GM10266 (cell line): ENCODE data around the gene NCK2.
A peak's percentile ranks its signal among the peaks of the same experiment; 100 is the strongest.

Experiments
- DNase-seq: peaks from one replicate; pipeline ENCODE4 v3.0.0; 2012; ENCODE audit errors: extremely low spot score
- TF ChIP-seq, protein P1 (sequence below): IDR thresholded peaks from 2 replicates; pipeline ENCODE4 v1.5.1; 2012; ENCODE audit warnings: mild to moderate bottlenecking, low read depth; ENCODE audit not compliant: control insufficient read depth, insufficient read depth; ENCODE audit errors: missing control alignments

Gene NCK2

DNA sequence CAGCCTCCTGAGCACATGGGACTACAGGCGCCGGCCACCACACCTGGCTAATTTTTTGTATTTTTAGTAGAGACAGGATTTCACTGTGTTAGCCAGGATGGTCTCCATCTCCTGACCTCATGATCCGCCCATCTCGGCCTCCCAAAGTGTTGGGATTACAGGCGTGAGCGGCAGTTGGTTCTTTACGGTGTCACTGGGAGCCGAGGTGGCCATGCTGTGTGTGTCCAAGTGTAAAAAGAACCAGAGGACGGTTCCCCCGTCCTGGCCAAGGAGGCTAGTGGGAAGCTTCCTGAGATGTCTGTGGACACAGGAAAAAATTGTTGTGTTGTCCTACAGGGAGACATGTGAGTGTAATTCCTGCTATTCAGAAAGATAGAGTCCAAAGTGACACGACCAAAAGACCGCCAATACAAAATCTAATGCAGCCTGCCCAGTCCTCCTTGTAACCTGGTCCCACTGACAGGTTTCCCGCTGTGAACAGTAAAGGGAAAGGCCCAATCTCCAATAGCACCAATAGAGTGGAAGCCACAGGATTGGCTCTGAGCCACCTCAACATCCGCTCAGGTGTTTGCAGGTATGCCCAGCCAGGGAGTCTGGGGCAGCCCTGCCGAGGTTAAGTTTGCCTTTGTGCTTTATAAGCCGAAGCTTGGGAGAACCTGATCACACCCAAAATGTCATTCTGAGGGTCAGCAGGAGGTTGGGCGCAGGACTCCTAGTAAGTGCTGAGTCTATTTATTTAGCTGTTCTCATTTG, 40.6 kb downstream of the NCK2 start:
- DNase-seq = no peak
- TF ChIP-seq, protein P1, sequence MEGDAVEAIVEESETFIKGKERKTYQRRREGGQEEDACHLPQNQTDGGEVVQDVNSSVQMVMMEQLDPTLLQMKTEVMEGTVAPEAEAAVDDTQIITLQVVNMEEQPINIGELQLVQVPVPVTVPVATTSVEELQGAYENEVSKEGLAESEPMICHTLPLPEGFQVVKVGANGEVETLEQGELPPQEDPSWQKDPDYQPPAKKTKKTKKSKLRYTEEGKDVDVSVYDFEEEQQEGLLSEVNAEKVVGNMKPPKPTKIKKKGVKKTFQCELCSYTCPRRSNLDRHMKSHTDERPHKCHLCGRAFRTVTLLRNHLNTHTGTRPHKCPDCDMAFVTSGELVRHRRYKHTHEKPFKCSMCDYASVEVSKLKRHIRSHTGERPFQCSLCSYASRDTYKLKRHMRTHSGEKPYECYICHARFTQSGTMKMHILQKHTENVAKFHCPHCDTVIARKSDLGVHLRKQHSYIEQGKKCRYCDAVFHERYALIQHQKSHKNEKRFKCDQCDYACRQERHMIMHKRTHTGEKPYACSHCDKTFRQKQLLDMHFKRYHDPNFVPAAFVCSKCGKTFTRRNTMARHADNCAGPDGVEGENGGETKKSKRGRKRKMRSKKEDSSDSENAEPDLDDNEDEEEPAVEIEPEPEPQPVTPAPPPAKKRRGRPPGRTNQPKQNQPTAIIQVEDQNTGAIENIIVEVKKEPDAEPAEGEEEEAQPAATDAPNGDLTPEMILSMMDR = no peak

DNA sequence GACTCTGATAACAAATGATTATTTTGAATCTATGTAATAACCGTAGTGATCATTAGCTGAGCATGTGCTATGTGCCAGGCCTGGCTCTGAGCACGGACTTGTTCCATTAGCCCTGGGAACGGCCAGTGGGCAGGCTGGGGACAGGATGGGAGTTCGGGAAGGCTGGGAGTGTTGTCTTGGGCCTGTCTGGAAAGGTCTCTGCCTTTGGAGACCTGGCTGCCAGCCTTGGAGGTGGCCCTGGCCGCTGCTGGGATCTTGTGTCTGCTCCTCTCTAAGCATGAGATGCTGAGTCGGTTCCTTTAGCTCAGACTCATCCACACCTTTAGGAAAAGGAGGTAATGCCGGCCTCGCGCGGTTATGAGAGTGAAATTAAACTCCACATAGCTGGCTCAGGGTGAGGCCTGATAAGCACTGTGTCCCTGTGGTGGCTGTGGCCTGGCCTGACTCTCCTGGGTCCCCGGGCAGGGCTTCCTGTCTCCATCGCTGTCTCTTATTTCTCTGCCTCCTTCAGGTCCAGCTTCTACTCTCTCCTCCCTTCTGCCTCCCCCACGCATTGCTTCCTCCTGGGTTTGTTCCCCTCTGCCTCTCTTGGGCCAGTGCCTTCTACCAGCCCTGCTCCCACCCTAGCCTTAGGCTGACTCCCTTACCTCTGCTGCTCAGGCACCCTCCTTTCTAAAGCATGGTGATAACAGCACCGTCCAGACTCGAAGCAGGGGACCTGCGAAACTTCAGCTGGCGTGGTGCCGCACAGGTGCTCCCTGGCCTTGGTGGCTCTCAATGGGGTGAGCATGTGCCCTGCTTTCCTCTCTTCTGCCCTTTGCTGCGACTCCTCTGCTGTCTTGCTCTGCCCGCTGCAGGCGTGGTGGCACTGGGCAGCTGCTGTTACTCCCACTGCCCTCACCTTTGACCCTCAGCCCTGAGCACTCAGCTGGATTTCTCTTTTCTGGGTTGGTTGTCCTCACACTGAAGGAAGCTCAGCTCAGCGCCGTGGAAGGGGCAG, 41.8 kb downstream of the NCK2 start:
- no peak for DNase-seq
- TF ChIP-seq, protein P1 = no peak

DNA sequence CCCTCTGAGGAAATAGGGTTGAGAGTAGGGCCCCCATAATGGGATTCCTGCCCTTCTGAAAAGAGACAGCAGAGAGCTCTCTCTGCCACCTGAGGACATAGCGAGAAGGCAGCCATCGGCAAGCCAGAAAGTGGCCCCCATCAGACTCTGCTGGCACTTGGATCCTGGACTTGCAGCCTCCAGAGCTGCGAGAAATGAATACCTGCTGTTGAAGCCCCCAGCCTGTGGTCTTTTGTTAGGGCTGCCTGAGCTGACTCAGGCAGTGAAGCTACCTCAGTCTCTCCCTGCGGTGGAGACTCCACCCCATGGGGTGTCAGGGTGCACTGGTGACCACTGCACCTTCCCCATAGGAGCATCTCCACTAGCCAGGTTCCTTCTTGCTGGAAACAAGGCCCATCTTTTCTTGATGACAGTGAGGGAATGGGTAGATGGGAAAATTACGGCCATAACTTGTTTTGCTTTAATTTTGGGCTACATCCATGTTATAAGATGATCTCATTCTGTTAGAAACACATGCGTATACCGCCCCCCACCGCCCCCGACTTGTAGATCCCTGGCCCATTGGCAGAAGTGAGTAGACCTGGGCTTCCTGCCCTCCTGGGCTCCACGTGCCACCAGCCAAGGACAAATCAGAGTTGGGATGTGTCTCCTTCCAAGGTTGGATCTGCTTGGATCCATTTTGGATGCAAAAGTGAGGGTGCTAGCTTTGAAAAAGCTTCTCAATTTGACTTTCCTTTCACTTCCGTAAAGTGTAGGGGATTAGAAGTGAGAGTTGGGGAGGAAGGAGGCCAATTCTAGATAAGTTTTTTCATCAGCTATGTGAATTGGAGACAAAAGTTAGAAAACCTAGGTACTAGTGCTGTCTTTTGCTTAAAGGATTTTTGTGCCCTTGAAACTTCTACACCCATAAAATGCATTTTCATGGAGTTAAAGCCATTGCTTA, 42.9 kb downstream of the NCK2 start:
- no peak for DNase-seq
- TF ChIP-seq, protein P1 = no peak

DNA sequence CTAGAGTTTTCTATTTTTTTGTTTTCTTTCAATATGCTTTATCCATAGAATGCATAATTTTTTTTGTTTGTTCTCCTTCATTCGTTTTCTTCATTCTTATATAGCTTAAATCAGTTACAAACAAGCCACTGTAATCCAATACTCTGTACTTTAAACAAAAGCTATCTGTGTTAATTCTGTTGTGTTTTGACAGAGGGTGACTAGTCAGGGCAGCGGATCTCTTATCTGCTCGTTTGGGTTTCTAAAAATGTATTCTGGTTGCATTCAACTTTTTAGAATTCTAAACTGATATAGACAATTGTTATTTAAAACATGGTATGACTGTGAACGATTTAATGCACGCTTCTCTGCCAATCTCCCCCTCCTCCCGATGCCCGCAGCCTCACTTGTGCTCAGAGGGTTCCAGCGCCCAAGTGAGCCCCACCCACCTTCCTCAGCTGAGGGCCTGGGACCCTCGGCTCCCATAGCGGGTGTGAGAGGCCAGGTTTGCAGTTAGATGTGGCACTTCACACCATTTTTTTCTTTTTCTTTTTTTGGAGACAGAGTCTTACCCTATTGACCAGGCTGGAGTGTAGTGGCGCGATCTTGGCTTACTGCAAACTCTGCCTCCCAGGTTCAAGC, 44.1 kb downstream of the NCK2 start:
- no peak for DNase-seq
- TF ChIP-seq, protein P1 = no peak

DNA sequence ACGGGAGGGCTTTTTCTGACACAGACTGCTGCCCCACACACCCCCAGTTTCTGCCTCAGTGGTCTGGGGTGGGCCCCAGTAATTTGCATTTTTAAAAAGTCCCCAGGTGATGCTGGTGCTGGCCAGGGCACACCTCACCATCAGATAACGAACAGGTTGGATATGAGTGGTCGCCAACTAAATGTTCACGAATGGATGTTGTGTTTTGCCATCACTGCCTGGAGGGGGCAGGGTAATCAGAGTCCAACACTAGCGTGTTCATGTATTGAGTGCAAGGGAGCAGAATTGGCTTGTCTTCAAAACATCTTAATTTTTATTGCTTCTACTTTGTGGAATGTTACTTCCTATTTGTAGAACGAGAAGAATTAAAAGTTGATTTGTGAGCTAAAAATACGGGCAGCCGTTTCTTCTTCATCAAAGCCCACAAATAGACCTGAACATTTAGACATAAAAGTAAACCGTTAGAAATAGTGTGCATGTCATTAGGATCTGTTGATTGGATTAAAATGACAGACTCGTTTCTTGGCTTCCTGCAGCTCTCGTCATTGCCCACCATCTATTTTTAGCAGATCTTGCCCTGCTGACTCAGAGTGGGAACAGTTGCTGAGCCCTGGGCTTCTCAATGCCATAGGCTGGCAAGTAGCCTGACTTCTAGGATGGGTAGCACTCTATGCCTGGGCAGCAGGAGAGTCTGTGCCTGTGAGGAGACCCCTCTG, 45.2 kb downstream of the NCK2 start:
- TF ChIP-seq, protein P1 = peak; percentile 58
- DNase-seq = peak; percentile 30
